ENCODE measurements around the gene CCDC92B. TPM values are rescaled to one million over a fixed set of nuclear protein-coding genes. Genes with fewer than 3 reads are reported as not detected.
A peak's percentile ranks its signal among the peaks of the same experiment; 100 is the strongest.

The CCDC92B gene
- total RNA-seq, 2 experiments from 2014 or later = 0.08 to 0.09 TPM

DNA sequence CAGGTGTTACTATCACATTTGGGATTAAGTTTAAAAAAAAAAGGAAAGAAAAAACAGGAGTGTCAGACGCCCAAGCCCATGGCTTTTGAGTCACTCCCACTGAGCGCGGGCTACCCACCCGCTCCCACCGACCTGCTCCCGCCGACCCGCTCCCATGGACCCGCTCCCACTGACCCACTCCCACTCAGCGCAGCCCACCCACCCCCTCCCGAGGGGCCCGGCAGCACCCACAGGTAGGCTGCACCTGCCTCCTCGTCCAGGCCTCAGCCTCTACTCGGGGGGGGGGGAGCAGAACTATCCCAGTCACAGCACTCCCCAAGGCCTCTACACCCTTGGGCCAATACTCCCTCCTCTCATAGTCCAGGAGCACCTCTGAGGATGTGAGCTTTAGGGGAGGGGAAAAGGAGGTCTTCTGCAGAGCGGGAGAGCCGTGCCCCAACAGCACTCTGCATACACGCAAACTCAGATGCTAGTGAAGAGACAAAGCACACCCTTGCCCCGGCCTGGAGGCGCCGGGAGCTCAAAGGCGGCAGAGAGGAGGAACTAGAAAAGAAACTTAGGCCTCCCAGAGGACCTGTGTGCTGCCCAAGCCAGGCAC lies 40.8 kb downstream of the CCDC92B start:
- Mint-ChIP-seq H3K27me3 (no peaks in the 10 kb centered on the region), H3K4me3 (no peak overlapping the region), H3K4me1 (peaks cover 31% of the 10 kb centered on the region), H3K36me3 (peaks cover 1% of the 10 kb centered on the region), H3K27ac (peak overlapping the region; percentile 75), H3K9me3 (no peaks in the 10 kb centered on the region)
- POLR2A ChIA-PET = no interaction called here
- no peak for DNase-seq
- ATAC-seq (ENCODE audit: low read depth) = no peak

DNA sequence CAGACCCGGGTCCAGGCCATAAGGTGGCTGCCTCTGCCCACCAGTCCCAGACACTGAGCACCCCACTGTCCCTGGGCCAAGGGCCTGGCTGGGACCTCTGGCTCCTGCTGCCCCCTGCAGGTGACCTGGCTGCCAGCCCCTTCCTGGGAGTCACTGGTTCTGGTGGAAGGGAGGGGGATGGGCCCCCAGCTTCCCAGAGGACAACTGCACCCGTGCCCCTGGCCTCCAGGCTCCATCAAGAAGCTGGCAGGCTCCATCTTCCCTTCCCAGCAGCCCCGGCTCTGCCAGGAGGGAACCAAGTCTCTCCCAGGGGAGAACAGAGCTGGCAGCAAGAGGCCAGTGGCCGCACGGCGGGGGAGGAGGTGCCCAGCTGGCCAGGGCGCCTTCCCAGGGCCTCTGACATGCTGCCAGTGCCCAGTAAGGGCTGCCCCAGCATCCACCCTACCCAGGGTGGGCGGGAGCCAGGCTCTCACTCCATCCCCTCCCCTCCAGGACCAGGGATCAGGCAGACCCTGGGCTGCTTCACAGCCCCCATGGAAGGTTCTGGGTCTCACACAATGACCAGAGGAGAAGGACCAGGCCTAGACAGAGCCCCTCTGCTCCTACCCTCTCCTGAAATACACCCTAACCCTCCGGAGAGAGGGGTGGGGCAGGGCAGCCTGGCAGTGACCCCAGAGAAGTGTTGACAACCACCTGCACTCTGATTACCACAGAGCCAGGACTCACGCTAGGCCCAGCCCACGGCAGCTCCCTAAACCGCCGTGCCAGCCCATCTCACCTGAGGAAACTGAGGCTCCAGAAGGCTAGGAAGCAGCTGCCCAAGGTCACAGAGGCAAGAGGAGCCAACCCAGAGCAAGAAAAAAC lies 41.5 kb downstream of the CCDC92B start:
- no peak for DNase-seq

DNA sequence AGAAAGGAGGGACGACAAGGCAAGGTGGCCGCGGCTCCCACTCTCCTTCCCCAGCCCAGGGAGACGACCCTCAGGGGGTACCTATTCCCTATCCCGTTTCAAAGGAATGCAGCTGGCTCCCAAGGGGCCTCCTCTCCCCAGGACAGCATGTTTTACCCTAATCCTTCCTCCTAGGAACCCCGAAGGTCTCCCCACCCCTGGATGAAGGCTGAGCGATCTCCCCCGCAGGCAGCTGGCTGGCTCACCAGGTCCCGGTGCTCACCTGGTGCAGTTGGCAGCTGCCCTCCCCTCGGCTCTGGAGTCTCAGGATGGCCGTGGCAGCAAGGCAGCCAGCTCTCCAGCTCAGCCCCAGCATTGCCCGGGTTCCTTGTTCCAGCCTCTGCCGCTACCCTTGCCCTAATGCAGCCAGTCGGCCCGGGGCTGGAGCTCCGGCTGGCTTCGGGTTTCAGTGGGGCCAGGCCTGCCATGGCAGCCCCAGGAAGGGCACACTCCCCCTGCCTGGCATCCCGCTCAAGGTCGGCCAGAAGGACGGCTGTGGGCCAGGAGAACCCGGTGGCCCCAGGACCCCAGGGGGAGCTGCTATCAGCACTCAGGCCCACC lies 42.4 kb downstream of the CCDC92B start:
- Mint-ChIP-seq H3K36me3 (no peaks in the 10 kb centered on the region), H3K4me3 (no peak overlapping the region), H3K27me3 (no peaks in the 10 kb centered on the region), H3K4me1 (peaks cover 23% of the 10 kb centered on the region), H3K27ac (no peak overlapping the region), H3K9me3 (no peaks in the 10 kb centered on the region)
- DNase-seq = no peak
- no peak for ATAC-seq (ENCODE audit: low read depth)
- POLR2A ChIA-PET = no interaction called here

More for the DNA sequence above, 41.5 kb downstream of the CCDC92B start:
- Mint-ChIP-seq H3K9me3 (no peaks in the 10 kb centered on the region), H3K36me3 (peaks cover 1% of the 10 kb centered on the region), H3K4me3 (no peak overlapping the region), H3K4me1 (peaks cover 29% of the 10 kb centered on the region), H3K27me3 (no peaks in the 10 kb centered on the region), H3K27ac (no peak overlapping the region)
- no peak for ATAC-seq (ENCODE audit: low read depth)
- POLR2A ChIA-PET = no interaction called here

DNA sequence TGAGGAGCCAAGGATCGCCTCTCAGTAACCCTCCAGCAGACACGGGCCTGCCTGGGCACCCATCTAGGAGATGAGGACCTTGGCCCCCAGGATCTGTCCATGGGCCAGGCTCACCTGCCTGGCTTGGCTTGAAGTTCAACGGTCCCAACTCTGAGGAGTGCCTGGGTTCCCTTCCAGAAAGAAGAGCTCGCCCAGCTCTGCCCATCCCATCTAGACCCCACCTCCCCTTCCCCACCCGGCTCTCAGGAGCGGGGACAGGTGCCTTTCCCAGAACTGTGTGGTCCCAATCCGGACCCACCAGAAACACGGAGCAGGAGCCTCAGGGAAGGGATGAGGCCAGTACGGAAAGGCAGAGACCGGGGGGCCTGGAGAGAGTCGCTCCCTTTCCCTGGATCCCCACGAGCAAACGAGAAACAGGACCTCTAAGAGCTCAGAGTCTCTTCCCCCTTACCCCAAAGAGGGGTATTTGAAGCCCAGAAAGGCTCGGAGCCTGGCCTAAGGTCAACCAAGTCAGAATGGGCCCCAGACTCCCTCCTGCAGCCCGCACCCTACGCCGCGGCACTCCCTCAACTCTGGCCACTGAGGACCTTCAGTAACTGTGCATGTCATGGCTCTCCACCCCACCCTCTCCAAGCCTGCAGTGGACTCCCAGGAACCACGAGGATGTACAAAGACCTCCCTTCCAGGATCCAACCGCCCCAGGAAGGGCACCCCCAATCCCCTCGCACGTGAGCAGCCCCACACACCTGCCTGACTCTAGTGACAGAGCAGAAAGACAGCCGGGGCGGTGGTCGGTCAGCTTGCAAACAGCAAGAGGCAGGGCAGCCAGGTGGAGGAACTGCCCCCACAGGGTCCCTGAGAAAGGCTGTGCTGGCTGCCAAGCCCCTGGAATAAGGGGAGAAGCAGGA lies 43.3 kb downstream of the CCDC92B start:
- Mint-ChIP-seq H3K4me3 (no peak overlapping the region), H3K4me1 (peaks cover 22% of the 10 kb centered on the region), H3K27ac (peak overlapping the region; percentile 67), H3K36me3 (no peaks in the 10 kb centered on the region), H3K27me3 (no peaks in the 10 kb centered on the region), H3K9me3 (no peaks in the 10 kb centered on the region)
- DNase-seq (no peak), ATAC-seq (ENCODE audit: low read depth) (no peak)
- POLR2A ChIA-PET = no interaction called here

DNA sequence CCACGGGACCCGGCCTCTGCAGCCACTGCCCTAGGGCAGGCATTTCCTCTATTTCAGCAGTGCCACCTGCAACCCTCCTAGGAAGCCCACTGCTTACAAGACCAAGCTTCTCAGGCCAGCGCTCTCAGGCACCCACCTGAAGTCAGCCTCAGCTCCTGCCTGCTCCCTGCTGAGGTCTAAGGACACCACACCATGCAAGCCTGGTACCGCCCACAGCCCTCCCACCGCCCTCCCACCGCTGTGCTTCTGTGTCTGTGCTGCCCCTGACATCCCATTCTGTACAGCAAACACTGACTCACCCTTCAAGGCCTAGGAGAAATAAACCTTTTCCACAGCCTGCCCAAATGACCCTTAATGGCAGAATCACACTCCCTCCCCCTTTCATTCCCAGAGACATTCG lies 44.2 kb downstream of the CCDC92B start:
- Mint-ChIP-seq H3K27ac (no peak overlapping the region), H3K27me3 (no peaks in the 10 kb centered on the region), H3K36me3 (no peaks in the 10 kb centered on the region), H3K4me1 (peaks cover 17% of the 10 kb centered on the region), H3K9me3 (no peaks in the 10 kb centered on the region), H3K4me3 (no peak overlapping the region)
- DNase-seq (no peak), ATAC-seq (ENCODE audit: low read depth) (no peak)
- POLR2A ChIA-PET = no interaction called here

DNA sequence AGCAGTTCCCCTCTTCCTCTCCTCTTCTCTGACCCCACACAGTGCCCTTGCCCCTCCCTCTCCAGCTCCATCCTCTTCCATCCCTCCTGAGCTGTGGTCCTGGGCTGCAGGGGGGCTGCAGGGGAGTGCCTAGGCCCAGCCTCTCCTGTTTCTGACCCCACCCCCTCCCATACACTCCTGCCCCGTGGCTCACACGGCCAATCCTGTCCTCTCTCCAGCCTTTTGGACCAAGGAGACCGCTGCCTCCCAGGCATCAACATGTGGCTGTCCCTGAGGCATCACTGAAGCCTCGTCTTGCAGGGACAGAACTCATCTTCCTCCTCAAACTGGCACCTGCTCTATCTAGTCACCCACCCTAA lies 44.6 kb downstream of the CCDC92B start:
- Mint-ChIP-seq H3K4me3 (no peak overlapping the region), H3K27me3 (no peaks in the 10 kb centered on the region), H3K36me3 (no peaks in the 10 kb centered on the region), H3K27ac (peak overlapping the region; percentile 52), H3K9me3 (no peaks in the 10 kb centered on the region), H3K4me1 (peaks cover 13% of the 10 kb centered on the region)
- POLR2A ChIA-PET = no interaction called here
- ATAC-seq (ENCODE audit: low read depth) (no peak), DNase-seq (no peak)

DNA sequence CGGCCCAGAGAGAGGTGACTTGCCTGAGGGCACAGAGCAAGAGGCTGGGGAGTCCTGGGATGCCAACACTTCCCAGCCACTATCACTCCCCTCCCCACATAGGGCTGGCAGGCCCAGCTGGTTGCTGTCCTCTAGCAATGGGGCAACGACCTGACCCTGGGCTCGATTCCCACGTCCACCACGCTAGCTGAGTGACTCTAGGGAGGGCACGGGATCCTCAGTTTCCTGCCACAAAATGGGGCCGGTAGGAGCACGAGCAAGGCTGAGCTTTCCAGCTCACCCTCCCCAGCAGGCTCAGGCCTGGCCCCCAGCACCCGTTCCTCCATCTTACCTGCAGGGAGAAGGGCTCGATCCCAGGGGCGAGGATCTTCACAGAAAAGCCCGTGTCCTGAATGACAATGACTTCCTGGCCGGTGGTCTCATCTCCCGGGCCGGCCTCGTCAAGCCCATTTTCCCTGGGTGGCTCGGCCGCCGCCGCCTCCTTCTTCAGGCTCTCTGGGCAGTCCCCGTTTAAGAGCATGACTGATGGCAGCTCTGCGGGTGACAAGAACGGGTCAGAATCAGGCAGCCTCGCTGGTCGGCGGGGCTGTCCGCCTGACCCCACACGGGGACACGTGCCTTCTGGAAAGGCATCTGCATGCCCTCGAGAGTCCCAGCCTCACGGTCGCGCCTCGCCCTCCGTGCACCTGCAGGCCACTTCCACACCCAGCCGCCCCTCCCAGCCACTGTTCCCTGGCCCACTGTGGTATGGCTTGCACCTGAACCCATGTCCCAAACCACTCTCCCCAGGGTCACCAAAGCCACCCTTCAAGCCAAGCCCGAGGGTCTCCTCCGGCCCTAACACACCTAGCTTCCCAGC lies 45.2 kb downstream of the CCDC92B start:
- DNase-seq (no peak), ATAC-seq (ENCODE audit: low read depth) (no peak)
- peaks cover 7% of the 10 kb centered on the region for H3K4me1 Mint-ChIP-seq
- H3K36me3 Mint-ChIP-seq = no peaks in the 10 kb centered on the region
- POLR2A ChIA-PET = no interaction called here
- H3K27ac Mint-ChIP-seq = peak overlapping the region; percentile 52
- no peaks in the 10 kb centered on the region for H3K27me3 Mint-ChIP-seq
- no peaks in the 10 kb centered on the region for H3K9me3 Mint-ChIP-seq
- no peak overlapping the region for H3K4me3 Mint-ChIP-seq

DNA sequence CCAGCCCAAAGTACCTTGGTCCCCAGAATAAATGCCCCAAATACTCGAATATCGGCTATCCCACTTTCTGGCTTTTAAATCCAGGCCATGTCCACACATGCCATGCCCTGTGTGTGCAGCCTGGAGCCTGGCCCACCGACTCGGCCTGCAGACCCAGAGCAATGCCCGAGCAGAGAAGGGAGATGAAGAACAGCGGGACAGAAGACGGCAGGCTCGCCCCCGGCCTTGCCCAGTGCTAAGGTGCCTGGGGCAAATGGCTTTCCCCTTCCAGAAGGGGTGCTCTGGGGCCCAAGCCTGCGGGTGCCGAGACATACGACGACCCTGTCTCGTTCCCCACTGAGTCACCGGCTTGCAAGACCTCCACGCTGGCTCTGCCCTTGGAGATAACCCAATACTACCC lies 45.8 kb downstream of the CCDC92B start:
- Mint-ChIP-seq H3K27ac (no peak overlapping the region), H3K4me3 (no peak overlapping the region), H3K9me3 (no peaks in the 10 kb centered on the region), H3K27me3 (no peaks in the 10 kb centered on the region), H3K4me1 (peaks cover 2% of the 10 kb centered on the region), H3K36me3 (no peaks in the 10 kb centered on the region)
- DNase-seq (no peak), ATAC-seq (ENCODE audit: low read depth) (no peak)
- POLR2A ChIA-PET = no interaction called here

DNA sequence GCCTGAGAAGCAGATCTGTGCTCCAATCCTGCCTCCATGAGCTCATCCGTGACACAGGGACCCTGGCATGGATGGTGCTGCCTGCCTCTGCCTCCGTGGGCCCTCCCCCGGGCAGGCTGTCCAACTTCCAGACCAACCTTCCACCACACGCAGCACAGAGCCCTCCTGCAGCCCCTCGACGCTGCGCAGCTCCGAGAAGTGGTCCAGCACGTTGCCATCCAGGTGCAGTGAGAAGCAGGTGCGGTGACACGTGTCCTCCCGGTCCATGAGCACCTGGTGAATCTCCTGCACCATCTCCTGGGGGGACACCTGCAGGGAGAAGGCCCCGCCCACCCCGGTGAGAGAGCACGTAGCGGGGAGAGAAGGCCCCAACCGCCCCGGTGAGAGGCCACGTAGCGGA lies 46.3 kb downstream of the CCDC92B start:
- no peak overlapping the region for H3K27ac Mint-ChIP-seq
- H3K9me3 Mint-ChIP-seq = no peaks in the 10 kb centered on the region
- H3K4me3 Mint-ChIP-seq = no peak overlapping the region
- H3K27me3 Mint-ChIP-seq = no peaks in the 10 kb centered on the region
- DNase-seq (no peak), ATAC-seq (ENCODE audit: low read depth) (no peak)
- no peaks in the 10 kb centered on the region for H3K36me3 Mint-ChIP-seq
- peaks cover 2% of the 10 kb centered on the region for H3K4me1 Mint-ChIP-seq
- POLR2A ChIA-PET = no interaction called here

DNA sequence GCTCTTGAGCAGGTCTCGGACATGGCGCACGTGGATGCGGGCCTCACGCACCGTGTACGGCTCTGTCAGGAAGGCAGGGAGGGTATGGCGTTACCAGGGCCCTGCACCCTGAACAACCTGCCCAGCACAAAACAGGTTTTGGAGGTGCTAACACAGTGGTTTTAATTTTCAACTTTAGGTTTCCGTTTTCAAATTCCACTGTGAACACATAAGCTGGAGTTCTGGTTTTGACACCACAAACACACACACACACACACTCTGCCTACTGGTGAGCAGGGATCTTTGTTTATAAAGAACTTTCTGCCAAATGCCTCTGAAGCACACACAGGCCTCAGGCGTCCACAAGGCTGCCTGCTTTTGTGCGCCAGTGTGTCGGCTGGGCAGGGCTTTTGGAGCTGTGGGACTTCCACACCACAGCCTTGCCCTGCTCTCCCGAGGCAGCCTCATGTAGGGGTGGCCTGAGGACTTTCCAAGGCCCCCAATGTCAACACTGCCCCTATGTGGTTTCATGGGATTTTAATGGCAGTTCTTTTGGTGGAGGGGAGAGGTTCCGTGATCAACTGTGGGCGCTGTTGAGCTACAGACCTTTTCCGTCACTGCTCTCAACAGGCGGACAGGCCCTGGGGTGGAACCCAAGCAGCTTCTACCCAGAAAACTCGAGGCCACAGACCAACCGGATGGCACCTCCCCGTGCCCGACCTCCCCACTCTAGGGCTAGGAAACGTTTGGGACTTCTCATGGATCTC lies 47.3 kb downstream of the CCDC92B start:
- DNase-seq (peak; percentile 15), ATAC-seq (ENCODE audit: low read depth) (no peak)
- H3K36me3 Mint-ChIP-seq = no peaks in the 10 kb centered on the region
- POLR2A ChIA-PET = no interaction called here
- no peak overlapping the region for H3K27ac Mint-ChIP-seq
- H3K9me3 Mint-ChIP-seq = no peaks in the 10 kb centered on the region
- no peaks in the 10 kb centered on the region for H3K27me3 Mint-ChIP-seq
- H3K4me1 Mint-ChIP-seq = peaks cover 2% of the 10 kb centered on the region
- H3K4me3 Mint-ChIP-seq = no peak overlapping the region

DNA sequence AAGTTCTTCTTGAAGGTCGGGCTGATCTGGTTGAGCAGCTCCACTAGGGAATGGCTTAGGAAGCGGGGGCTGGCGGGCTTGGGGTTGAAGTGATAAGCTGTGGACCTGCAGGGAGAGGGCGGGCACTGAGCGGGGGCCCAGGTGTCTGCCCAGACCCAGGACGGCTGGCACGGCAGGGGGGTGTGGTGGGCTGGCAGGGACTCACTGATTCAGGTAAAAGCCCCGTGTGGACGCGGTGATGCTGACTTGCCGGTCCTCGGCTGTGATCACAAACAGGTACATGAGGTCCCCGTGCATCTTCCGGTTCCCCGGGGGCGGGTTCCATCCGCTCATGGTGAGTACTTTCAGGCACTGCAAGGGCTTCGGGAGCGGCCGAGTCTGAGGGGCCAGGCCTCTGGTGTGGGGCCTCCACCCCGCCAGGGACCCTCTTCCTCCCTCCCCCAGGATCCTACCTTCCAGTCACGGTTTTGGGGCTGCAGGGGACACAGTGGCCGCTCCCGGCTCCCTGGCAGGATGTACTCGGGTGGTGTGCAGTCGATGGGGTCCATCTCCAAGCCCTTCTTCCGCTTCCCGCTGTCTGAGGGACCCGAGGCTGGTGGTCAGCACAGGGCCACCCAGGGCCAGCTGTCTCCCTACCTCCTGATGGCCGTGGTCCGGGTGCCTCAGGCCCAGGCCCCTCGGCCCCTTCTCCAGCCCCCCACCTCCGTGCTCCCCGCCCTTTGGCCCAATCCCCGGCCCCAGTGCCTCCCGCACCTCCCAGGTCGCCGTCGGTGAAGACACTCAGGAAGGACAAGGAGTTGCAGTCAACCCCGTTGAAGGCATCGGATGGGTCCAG lies 48.1 kb downstream of the CCDC92B start:
- POLR2A ChIA-PET = no interaction called here
- Mint-ChIP-seq H3K27ac (no peak overlapping the region), H3K9me3 (no peaks in the 10 kb centered on the region), H3K36me3 (no peaks in the 10 kb centered on the region), H3K4me1 (peaks cover 2% of the 10 kb centered on the region), H3K4me3 (no peak overlapping the region), H3K27me3 (no peaks in the 10 kb centered on the region)
- no peak for DNase-seq
- no peak for ATAC-seq (ENCODE audit: low read depth)
